Measurements from ENCODE around the gene ROR2.

DNA sequence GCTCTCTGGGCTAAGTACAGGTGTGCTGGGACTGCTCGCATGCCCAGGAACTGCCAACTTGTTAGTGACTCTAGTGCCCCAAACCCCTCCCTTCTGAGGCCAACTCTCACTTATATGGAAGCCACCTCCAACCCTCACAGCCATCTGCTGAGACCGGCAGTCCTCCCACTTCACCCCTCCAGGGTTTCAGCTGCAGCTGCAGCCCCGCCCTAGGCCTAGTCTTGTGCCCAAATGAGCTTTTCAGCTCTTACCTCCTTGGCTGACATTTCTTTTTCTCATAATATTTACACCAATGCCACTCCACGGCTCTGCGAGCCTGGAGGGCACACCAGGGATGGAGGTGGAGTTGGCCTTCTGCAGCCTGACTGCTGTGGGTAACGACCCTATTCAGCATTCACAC is 166.6 kb downstream of the ROR2 start:
- TF ChIP-seq POLR2A (IDR thresholded peaks at IDR 0.05; ENCODE audit: low read length) (no peak), GATA1 (IDR thresholded peaks at IDR 0.05; ENCODE audit: low read depth, low read length) (no peak)
